ENCODE data around the gene IGSF21.
A peak's percentile ranks its signal among the peaks of the same experiment; 100 is the strongest.

Gene IGSF21

DNA sequence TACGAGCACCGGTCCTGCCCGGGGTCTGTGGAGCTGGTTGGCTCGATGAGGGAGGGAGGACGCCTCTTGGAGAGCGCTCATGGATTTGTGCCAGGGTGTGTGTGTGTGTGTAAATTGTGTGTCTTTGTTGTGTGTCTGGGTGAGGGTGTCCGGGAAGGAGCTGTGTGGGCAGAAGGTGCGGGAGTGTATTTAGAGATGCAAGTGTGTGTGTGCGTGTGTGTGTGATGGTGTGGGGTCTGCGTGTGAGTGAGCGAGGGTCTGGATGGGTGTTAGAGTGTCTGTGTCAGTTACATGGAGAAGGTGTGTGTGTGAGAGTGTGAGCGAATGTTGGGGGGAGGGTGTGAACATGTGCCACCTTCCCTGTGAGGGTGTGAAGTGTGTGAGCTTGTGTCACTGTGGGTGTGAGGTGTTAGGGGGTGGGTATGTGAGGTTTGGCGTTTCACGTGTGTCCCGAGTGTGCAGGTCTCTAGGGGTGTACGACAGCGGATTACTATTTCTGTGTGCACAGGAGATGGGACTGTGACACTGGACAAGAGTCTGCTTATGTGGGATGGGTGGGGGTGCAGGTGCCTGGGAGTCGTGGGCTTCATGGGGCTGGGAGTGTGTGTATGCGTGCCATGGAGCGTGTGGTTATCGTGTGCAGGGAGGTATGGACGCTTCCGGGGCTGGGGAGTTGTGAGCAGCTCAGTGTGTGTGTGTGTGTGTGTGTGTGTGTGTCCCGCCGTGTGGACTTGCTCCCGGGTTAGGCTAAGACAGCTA, 880 bp downstream of the IGSF21 start:
- TF ChIP-seq, protein P1, sequence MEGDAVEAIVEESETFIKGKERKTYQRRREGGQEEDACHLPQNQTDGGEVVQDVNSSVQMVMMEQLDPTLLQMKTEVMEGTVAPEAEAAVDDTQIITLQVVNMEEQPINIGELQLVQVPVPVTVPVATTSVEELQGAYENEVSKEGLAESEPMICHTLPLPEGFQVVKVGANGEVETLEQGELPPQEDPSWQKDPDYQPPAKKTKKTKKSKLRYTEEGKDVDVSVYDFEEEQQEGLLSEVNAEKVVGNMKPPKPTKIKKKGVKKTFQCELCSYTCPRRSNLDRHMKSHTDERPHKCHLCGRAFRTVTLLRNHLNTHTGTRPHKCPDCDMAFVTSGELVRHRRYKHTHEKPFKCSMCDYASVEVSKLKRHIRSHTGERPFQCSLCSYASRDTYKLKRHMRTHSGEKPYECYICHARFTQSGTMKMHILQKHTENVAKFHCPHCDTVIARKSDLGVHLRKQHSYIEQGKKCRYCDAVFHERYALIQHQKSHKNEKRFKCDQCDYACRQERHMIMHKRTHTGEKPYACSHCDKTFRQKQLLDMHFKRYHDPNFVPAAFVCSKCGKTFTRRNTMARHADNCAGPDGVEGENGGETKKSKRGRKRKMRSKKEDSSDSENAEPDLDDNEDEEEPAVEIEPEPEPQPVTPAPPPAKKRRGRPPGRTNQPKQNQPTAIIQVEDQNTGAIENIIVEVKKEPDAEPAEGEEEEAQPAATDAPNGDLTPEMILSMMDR (conservative IDR thresholded peaks at IDR 0.05), result no peak
- H3K27ac ChIP-seq, result peak overlapping the region; percentile 80

GRCh38 chr1:18109058-18109755, 1.6 kb downstream of the IGSF21 start:
- TF ChIP-seq, protein P1 (conservative IDR thresholded peaks at IDR 0.05), result no peak
- H3K27ac ChIP-seq, result peak overlapping the region; percentile 80

DNA sequence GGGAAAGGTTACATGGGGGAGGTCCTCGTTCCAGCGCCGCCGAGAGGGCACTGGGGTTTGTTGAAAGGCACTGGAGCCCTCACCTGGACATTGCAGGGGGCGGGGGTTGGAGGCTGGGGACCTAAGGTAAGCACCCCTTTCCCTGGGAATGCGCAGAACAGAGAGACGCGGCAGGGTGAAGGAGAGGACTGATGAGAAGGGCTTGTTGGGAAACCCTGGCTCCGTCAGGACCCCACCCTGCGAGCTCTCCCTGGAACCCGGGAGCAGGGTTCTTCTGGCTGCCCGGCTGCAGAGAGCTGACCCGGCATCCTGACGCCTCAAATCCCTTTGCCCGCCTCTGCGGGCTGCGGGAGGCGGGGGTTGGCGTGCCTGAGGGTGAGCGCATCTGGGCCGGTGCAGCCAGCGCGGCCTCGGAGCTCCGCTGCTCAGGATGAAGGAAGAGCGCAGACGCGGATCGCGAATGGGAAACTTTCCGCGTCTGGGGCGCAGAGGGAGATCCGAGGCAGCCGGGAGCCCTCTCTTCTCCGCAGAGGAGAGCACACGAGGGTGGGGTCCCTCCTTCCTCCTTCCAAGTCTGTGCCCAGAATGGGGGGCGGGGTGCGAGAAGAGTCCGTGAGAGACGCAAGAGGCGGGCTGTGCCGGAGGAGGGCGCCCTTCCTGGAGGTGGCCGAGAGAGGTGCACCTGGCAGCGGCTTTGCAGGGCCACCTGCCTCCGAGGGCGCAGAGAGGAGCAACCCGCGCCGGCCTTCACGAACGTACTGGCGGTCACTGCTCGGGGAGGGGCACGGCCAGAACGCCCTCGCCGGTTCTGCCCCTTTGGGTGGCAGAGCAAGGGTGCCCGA, 2.4 kb downstream of the IGSF21 start:
- TF ChIP-seq, protein P1 (conservative IDR thresholded peaks at IDR 0.05), result peak; percentile 67
- peak overlapping the region; percentile 80; the same call in 1 of the 2 replicates for H3K27ac ChIP-seq

DNA sequence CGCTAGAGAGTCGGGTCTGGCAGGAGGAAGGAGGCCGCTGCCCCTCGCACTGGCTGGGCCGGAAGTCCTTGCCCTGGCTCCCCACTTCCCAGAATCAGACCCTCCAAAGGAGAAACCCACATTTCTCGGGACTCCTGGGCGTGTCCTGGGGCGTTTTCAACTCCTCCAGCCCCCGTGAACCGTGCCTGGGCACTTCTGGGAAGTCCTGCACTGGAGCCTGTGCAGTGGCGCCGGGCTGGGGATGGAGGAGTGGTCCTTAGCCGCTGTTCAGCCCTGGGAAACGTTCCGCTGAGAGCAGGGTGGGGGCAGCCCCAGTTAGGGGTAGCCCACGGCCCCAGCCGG, 3.0 kb downstream of the IGSF21 start:
- H3K27ac ChIP-seq, result no peak overlapping the region
- TF ChIP-seq, protein P1 (conservative IDR thresholded peaks at IDR 0.05), result no peak

- no peak overlapping the region for H3K27ac ChIP-seq
- TF ChIP-seq, protein P1 (conservative IDR thresholded peaks at IDR 0.05), result no peak
These were observed 3.4 kb downstream of the IGSF21 start for GRCh38 chr1:18110968-18111367.

GRCh38 chr1:18111605-18112297, 4.2 kb downstream of the IGSF21 start:
- H3K27ac ChIP-seq, result no peak overlapping the region
- TF ChIP-seq, protein P1 (conservative IDR thresholded peaks at IDR 0.05), result no peak
